B cell (primary cell): ENCODE results near the gene EEF1AKMT3. TPM values are rescaled to one million over a fixed set of nuclear protein-coding genes. Genes with fewer than 3 reads are reported as not detected.

Experiments used
- ATAC-seq: fragments of 200-7000 bp; cut with Tn5 transposase; one replicate; pipeline ENCODE4 v1.10.0; 2021; ENCODE audit warnings: low read depth, mild to moderate bottlenecking, moderate number of reproducible peaks, moderate library complexity
- CTCF ChIA-PET: fragments of 350-600 bp; sonication (Branson Sonifier 250); formaldehyde crosslinking; loops from one replicate; lab custom pipeline; 2021; ENCODE audit warnings: antibody characterized with exemption, inconsistent platforms; lab: Charles Lee
- POLR2A ChIA-PET: fragments of 350-600 bp; sonication (Branson Sonifier 250); formaldehyde crosslinking; loops from one replicate; lab custom pipeline; 2021; ENCODE audit warnings: antibody characterized with exemption; lab: Charles Lee
- DNase-seq: peaks from one replicate; pipeline ENCODE4 v3.0.0; 2013
- H2AFZ ChIP-seq: 2 replicates; pipeline ENCODE4 v1.6.1; 2012; ENCODE audit warnings: mild to moderate bottlenecking, low read depth, low read length; ENCODE audit not compliant: insufficient read depth, poor library complexity, severe bottlenecking
- H3K27ac ChIP-seq, 2 donors: 1 replicate in 1 of 2; 2 replicates in 1 of 2; pipeline ENCODE4 v1.5.1; 2012 to 2013; ENCODE audit warnings: low read length in 2 of 2, mild to moderate bottlenecking in 2 of 2, moderate library complexity in 1 of 2
- H3K27me3 ChIP-seq, 4 experiments: fragments of 200-600 bp in 1 of 4; sonication (generic) in 1 of 4; replicated peaks in 1 of 4; 1 replicate in 2 of 4; 2 replicates in 2 of 4; pipeline versions ENCODE4 v1.6.1 to v1.7.0; 2013 to 2016; ENCODE audit warnings: low read length in 3 of 4, mild to moderate bottlenecking in 2 of 4, mixed read lengths in 1 of 4, moderate library complexity in 1 of 4; ENCODE audit not compliant: insufficient read depth in 4 of 4, control insufficient read depth in 3 of 4; ENCODE audit errors: control extremely low read depth in 1 of 4
- H3K36me3 ChIP-seq, 2 experiments: replicated peaks in 1 of 2; 1 replicate in 1 of 2; 2 replicates in 1 of 2; pipeline versions ENCODE4 v1.6.1 to v1.7.1; 2013; ENCODE audit warnings: low read length in 1 of 2; ENCODE audit not compliant: insufficient read depth in 2 of 2, control insufficient read depth in 1 of 2; ENCODE audit errors: control extremely low read depth in 1 of 2, extremely low read depth in 1 of 2
- H3K4me1 ChIP-seq, 2 donors: fragments of 200-600 bp in 1 of 2; sonication (generic) in 1 of 2; 1 replicate in 1 of 2; 2 replicates in 1 of 2; pipeline versions ENCODE4 v1.5.1 to v1.6.1; 2013 to 2017; ENCODE audit warnings: low read length in 2 of 2; ENCODE audit not compliant: control insufficient read depth in 2 of 2, insufficient read depth in 2 of 2
- H3K4me2 ChIP-seq: replicated peaks from 2 replicates; pipeline ENCODE3; 2012; ENCODE audit warnings: mild to moderate bottlenecking, low read depth, low read length; ENCODE audit not compliant: poor library complexity, severe bottlenecking
- H3K4me3 ChIP-seq, 5 experiments: fragments of 200-600 bp in 1 of 5; sonication (generic) in 1 of 5; 1 replicate in 3 of 5; 2 replicates in 2 of 5; pipeline versions ENCODE4 v1.5.1 to v1.7.0; 2011 to 2016; ENCODE audit warnings: low read length in 4 of 5, mild to moderate bottlenecking in 4 of 5, low read depth in 2 of 5, control low read depth in 1 of 5, moderate library complexity in 1 of 5; ENCODE audit not compliant: insufficient read depth in 1 of 5; ENCODE audit errors: control extremely low read depth in 1 of 5, extremely low read depth in 1 of 5
- H3K79me2 ChIP-seq: fragments of 200-600 bp; sonication (generic); one replicate; pipeline ENCODE4 v1.6.0; 2016; ENCODE audit warnings: low read length; ENCODE audit not compliant: control insufficient read depth, insufficient read depth
- H3K9ac ChIP-seq: fragments of 200-600 bp; sonication (generic); 2 replicates; pipeline ENCODE4 v1.6.1; 2017; ENCODE audit warnings: mild to moderate bottlenecking, low read length, moderate library complexity
- H3K9me3 ChIP-seq, 3 donors: one replicate each; pipeline versions ENCODE4 v1.6.1 to v1.7.1; 2013; ENCODE audit warnings: low read length in 2 of 3; ENCODE audit not compliant: control insufficient read depth in 2 of 3, insufficient read depth in 1 of 3; ENCODE audit errors: control extremely low read depth in 1 of 3
- H4K20me1 ChIP-seq: 2 replicates; pipeline ENCODE4 v1.6.0; 2012; ENCODE audit warnings: mild to moderate bottlenecking, low read length; ENCODE audit not compliant: insufficient read depth, control insufficient read depth, poor library complexity, severe bottlenecking
- H3K27ac Mint-ChIP-seq: one replicate; pipeline ENCODE4 v1.8.0; 2021; ENCODE audit warnings: mixed read lengths
- H3K27me3 Mint-ChIP-seq: one replicate; pipeline ENCODE4 v1.8.0; 2021; ENCODE audit warnings: mixed read lengths
- H3K4me1 Mint-ChIP-seq: one replicate; pipeline ENCODE4 v1.8.0; 2021; ENCODE audit warnings: mixed read lengths
- H3K4me3 Mint-ChIP-seq: one replicate; pipeline ENCODE4 v1.8.0; 2021; ENCODE audit warnings: mixed read lengths
- H3K9me3 Mint-ChIP-seq: one replicate; pipeline ENCODE4 v1.8.0; 2022; ENCODE audit warnings: mixed read lengths; ENCODE audit not compliant: insufficient read depth
- EZH2 ChIP-seq: IDR thresholded peaks from 2 replicates; pipeline ENCODE4 v1.6.1; 2012; ENCODE audit warnings: borderline replicate concordance, low read depth, mild to moderate bottlenecking, moderate library complexity, low read length; ENCODE audit not compliant: insufficient read depth, poor library complexity, severe bottlenecking
- WGBS: methylation state at CpG from one replicate; pipeline ENCODE4 v1.1.5; 2013; ENCODE audit warnings: missing lambda C conversion rate; ENCODE audit not compliant: insufficient coverage; 5-methylcytosine and 5-hydroxymethylcytosine counted together
- intact Hi-C: fragments of 100-400 bp; cut with micrococcal nuclease; formaldehyde crosslinking; loops from one replicate; pipeline ENCODE4 v1.10.0; 2022
- polyA plus RNA-seq: library from polyadenylated mRNA; depleted of rRNA; stranded (reverse); fragments of >200 nt; gene quantifications from 2 replicates; pipeline ENCODE4 v1.2.3, GENCODE V29; 2012
- total RNA-seq, 2 donors: library from RNA; stranded (reverse); fragments of 120-200 nt in 1 of 2; gene quantifications; 1 replicate in 1 of 2; 2 replicates in 1 of 2; pipeline versions ENCODE4 v1.2.3 to v1.2.4, GENCODE V29; 2013 to 2022
- TF ChIP-seq, protein P1 (sequence below): fragments of 200-600 bp; IDR thresholded peaks from one replicate; pipeline ENCODE4 v1.8.0; 2022; ENCODE audit warnings: antibody characterized with exemption, mild to moderate bottlenecking

EEF1AKMT3 gene
- total and polyA plus RNA-seq, 2 donors (not counting 1 experiment from before 2014, with no cell fraction given), result 0.89 to 1.3 TPM

DNA sequence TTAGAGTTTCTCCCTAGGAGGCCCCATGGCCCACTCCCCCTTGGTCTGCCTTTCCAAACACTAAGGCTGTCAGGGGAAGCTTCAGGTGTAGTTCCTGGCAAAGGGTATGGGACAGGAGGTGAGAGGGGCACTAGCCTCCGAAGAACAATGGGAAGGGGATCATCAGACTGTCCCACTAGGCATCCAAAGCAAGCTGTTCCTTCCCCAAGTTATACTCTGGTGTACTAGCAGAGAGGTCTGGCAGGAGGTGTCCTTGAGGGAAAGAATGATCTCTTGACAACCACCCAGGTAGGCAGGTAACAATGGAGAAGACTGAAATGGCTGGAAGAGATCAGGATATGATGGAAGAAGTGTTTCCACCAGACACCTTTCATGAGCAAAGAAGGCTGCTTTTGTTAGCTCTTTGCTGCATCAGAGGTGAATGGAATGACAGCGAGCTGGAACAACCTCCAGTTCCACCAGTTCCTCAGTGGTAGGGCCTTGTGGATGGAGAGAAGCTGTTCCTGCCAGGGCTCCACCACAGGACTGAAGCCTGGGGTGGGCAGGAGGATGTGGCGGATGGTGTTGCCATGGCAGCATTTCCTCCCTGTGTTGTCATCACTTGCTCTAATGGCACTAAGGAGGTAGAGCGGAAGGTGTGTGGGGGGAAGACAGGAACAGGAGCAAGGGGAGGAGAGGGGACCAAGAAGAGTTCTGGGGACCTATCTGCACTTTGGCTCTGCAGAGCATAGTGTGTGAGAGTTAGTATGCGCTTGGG is 31.6 kb upstream of the EEF1AKMT3 start:
- ChIA-PET POLR2A (interaction anchor here (0.6 to 1.5 kb wide), 3 partner anchors 8 to 300 kb away, joined by 3 to 5 read pairs (median 3); no protein-coding TSS in a partner anchor), CTCF (interaction anchor here (0.5 to 4.0 kb wide), 13 partner anchors 11 to 158 kb away, joined by 3 to 21 read pairs (median 6); partner anchors contain the start of genes CDK4, CYP27B1, EEF1AKMT3 and METTL1)
- Mint-ChIP-seq H3K9me3 (no peaks in the 10 kb centered on the region), H3K27me3 (no peaks in the 10 kb centered on the region), H3K4me3 (peak overlapping the region; percentile 84), H3K27ac (peak overlapping the region; percentile 83), H3K4me1 (peaks cover 52% of the 10 kb centered on the region)
- no peaks in the 10 kb centered on the region for H3K27me3 ChIP-seq
- H3K4me1 ChIP-seq, result peaks cover 43 to 56% of the 10 kb centered on the region in 2 donors
- H3K9ac ChIP-seq, result peak overlapping the region; percentile 60
- H3K4me2 ChIP-seq, result peak overlapping the region; percentile 71
- TF ChIP-seq, protein P1, sequence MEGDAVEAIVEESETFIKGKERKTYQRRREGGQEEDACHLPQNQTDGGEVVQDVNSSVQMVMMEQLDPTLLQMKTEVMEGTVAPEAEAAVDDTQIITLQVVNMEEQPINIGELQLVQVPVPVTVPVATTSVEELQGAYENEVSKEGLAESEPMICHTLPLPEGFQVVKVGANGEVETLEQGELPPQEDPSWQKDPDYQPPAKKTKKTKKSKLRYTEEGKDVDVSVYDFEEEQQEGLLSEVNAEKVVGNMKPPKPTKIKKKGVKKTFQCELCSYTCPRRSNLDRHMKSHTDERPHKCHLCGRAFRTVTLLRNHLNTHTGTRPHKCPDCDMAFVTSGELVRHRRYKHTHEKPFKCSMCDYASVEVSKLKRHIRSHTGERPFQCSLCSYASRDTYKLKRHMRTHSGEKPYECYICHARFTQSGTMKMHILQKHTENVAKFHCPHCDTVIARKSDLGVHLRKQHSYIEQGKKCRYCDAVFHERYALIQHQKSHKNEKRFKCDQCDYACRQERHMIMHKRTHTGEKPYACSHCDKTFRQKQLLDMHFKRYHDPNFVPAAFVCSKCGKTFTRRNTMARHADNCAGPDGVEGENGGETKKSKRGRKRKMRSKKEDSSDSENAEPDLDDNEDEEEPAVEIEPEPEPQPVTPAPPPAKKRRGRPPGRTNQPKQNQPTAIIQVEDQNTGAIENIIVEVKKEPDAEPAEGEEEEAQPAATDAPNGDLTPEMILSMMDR, result no peak
- no peak for TF ChIP-seq EZH2
- H3K36me3 ChIP-seq, result peaks cover 0 to 23% of the 10 kb centered on the region in 2 experiments
- DNase-seq, result peak; percentile 78
- H3K79me2 ChIP-seq, result peaks cover 79% of the 10 kb centered on the region
- H3K27ac ChIP-seq, result peak overlapping the region; percentile 45 to 70
- H2AFZ ChIP-seq, result peak overlapping the region; percentile 65
- H3K9me3 ChIP-seq, result no peaks in the 10 kb centered on the region
- peak overlapping the region; percentile 43 to 79 (median 62) for H3K4me3 ChIP-seq
- intact Hi-C loops, result loop anchor here (5.0 kb wide), 2 partner anchors 41 to 109 kb away; partner anchors contain the start of genes B4GALNT1 and TSFM
- peak; percentile 29 for ATAC-seq
- WGBS, result 0% methylated on average over 3 of the region's 5 CpGs
- peaks cover 50% of the 10 kb centered on the region for H4K20me1 ChIP-seq
